Muscle of back (tissue), 11 donors: ENCODE measurements around the gene IFNLR1. TPM values are rescaled to one million over a fixed set of nuclear protein-coding genes. Genes with fewer than 3 reads are reported as not detected.

Experiments
- DNase-seq, 3 donors: peaks; one replicate each; pipeline versions ENCODE4 v3.0.0 to v3.0.0-alpha.2; 2013
- polyA plus RNA-seq, 10 donors: library from polyadenylated mRNA; unstranded; fragments of 120-200 nt; gene quantifications; one replicate each; pipeline ENCODE4 v1.2.1, GENCODE V29; 2013; ENCODE audit not compliant: insufficient read length in 10 of 10

The IFNLR1 gene
- polyA plus RNA-seq, 10 donors: 0.08 to 1.6 (median 0.14) TPM

GRCh38 chr1:24105368-24106160 is 81.5 kb downstream of the IFNLR1 start:
- no peak for DNase-seq

GRCh38 chr1:24104854-24105253 is 82.2 kb downstream of the IFNLR1 start:
- no peak for DNase-seq

Other genes starting within 250 kb of the IFNLR1 start
- gene PNRC2, start 227.5 kb downstream of the IFNLR1 start, polyA plus RNA-seq: 100 to 1,000 TPM in 7 of 10 donors, 10 to 100 TPM in 3; 96.5 to 144 (median 104) TPM
- gene SRSF10, start 207.0 kb downstream of the IFNLR1 start, polyA plus RNA-seq: 100 to 1,000 TPM in 6 of 10 donors, 10 to 100 TPM in 4; 92.2 to 147 (median 121) TPM
- 100 to 1,000 TPM; 221 to 445 (median 363) TPM for gene MYOM3, start 75.2 kb downstream of the IFNLR1 start, polyA plus RNA-seq
- gene IL22RA1, start 44.1 kb downstream of the IFNLR1 start, polyA plus RNA-seq: 1 to 10 TPM in 2 of 10 donors, under 1 TPM in 4, not detected in 4; 0.04 to 2.2 (median 0.11) TPM
- gene GRHL3, start 132.1 kb upstream of the IFNLR1 start, polyA plus RNA-seq: 10 to 100 TPM in 1 of 10 donors, 1 to 10 TPM in 1, under 1 TPM in 6, not detected in 2; 0.08 to 10.4 (median 0.16) TPM
- gene STPG1, start 226.5 kb upstream of the IFNLR1 start, polyA plus RNA-seq: 1 to 10 TPM in 9 of 10 donors, under 1 TPM in 1; 0.94 to 2.4 (median 1.6) TPM
- gene NIPAL3, start 228.5 kb upstream of the IFNLR1 start, polyA plus RNA-seq: 1 to 10 TPM; 3.4 to 6.1 (median 4.4) TPM